CD4-positive, alpha-beta T cell treated with Interleukin-17A for 4 hours (primary cell): ENCODE results near the gene C1orf232.

Source experiments
- DNase-seq: peaks from one replicate; pipeline ENCODE4 v3.0.0-alpha.2; 2020; ENCODE audit warnings: mixed read lengths

C1orf232 gene

DNA sequence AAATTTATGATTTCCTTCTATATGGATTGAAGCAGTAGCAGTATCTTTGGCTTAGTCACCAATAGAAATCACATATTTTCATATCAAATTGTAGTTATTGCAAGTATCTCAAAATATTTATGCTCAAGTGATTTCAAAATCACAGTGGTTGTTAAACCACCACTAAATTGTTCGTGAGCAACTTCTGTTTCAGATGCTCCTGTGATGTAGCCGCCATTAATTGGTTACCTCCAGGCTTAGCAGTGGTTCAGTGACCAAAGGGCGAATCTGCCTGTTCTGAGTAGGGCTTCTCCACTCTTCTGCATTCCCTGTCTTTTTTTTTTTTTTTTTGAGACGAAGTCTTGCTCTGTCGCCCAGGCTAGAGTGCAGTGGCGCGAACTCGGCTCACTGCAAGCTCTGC is 6.6 kb upstream of the C1orf232 start:
- DNase-seq = no peak

- no peak for DNase-seq
These were observed 2.6 kb upstream of the C1orf232 start, which contains the start of gene ZNF593OS for GRCh38 chr1:26171084-26172072. Gene ZNF593OS, minus strand, starts transcription at chr1:26171832. Its CDS starts 171 bp downstream, at chr1:26171661.

GRCh38 chr1:26170472-26170821 is 1.7 kb upstream of the C1orf232 start:
- DNase-seq = no peak

GRCh38 chr1:26169669-26170471 is 1.1 kb upstream of the C1orf232 start, which contains the start of gene ZNF593:
Gene ZNF593, plus strand, starts transcription at chr1:26169908. Its CDS starts 76 bp downstream, at chr1:26169984.
- peak; percentile 88 for DNase-seq

DNA sequence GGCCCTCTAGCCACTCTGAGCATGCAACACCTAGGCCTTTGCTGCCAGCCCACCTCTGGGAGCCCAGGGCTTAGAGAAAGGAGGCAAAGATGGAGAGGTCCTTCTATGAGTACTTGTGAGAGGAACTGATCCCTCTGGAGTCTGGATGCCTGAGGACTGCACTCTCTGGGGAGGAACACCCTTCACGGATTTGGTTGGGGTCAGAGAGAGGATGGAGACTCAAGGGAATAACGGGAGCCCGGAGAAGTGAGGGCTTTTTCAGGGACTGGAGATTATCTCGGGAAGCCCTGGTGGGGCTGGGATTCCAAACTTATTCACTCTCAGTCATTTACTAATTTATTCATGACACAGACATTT is 413 bp upstream of the C1orf232 start:
- DNase-seq = no peak

DNA sequence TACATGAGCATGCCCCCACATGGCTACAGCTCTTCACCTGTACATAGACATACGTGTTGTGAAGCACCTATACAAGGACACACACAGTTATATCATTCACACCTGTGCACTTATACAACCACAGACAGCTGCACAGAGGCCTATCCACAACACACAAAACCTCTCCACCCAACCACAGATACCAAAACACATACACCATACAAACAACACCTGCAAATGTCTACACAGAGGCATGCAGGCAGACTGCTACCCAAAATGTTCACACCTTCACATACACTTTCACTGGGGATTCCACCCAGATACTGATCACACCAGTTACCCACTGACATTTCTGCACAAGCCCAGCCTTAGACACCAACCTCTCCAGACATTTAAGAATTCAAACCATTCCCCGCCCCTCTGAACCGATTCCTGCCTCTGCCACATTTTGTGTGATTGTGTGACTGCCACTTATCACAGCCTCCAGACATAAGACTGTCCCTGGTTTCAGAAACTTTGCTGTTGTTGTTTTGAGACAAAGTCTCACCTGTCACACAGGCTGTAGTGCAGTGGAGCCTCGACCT is 2.0 kb downstream of the C1orf232 start:
- no peak for DNase-seq

DNA sequence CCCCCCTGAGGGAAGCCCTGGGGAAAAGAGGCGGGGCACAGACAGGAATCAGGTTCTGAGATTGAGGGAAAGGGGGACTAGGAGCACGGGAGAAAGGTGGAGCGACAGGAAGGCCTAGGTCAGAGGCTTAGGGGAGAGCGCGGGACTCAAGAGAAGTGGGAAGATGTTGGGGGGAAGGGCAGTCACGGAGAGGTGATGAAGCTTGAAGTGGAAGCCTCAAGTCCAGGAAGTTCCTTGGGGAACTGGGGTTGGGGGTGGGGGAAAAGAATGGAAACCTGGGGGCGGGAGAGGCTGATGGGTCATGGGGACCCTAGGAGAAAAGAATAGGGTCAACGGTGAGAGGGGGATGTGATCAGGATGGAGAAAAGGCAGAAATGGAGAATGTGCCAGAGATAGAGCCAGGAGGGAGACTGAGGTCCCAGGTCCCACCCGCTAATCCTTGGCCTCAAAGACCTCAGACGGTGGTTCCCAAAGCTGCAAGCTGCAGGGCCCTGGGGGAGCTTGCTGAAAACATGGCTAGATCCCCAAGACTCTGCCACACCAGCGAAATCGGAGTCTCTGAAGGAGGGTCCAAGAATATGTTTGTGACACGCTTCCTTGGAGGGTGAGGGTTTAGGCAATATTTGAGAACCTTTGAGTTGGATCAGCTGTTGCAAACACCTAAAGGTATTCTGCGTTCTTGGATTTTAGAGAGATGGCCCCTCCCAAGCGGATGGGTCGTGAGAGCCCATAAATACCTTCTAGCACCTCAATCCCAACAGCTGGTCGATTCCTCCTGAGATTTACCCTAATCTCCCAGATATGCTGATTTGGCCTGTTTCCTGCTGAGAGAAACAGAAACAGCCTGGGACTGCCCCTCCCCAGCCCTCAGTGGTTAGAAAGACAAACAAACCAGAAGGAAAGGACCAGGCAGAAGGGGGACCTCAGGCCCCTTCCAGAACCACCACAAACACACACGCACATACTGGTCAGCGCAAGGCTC is 3.6 kb downstream of the C1orf232 start:
- DNase-seq = no peak

- DNase-seq = peak; percentile 68
These were observed 4.5 kb downstream of the C1orf232 start for GRCh38 chr1:26164036-26164860.

DNA sequence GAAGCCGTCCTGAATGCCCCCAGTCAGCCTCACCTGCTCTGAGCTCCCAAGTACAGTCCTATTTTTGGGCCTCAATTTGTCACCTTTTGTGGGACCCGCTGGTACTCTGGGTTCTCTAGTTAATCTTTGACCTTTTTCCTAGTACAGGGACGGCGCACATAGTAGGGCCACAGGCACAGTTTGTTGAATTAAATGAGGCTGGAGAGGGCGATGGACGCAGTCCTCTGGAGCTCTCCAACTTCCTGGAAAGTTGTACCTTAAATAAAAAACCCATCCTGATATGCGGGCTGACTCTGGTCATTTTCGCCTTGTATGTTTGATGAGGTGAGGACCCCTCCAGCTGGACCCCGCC is 5.1 kb downstream of the C1orf232 start:
- no peak for DNase-seq

DNA sequence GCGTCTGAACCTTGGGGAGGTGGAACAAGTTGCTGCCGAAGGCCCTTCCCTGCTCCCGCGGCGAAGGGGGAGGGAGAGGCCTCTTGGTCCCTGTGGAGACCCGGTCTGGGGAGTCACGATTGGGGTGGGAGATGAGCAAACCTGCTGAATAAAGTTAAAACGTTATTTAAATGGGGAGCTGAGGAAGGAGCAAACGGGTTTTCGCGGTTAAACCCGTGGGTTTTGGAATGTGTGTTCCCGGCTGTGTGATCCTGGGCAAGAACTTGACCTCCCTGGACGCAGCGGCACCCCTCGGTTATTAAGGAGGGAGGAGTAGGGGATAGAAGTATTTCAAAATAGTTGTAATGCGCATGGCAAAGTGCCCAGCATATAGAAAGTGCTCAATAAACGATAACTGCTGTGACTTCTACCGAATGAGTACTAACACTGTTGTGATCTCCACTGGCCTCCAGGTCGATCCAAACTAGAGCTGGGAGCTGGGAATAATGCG is 6.5 kb downstream of the C1orf232 start:
- DNase-seq = no peak

DNA sequence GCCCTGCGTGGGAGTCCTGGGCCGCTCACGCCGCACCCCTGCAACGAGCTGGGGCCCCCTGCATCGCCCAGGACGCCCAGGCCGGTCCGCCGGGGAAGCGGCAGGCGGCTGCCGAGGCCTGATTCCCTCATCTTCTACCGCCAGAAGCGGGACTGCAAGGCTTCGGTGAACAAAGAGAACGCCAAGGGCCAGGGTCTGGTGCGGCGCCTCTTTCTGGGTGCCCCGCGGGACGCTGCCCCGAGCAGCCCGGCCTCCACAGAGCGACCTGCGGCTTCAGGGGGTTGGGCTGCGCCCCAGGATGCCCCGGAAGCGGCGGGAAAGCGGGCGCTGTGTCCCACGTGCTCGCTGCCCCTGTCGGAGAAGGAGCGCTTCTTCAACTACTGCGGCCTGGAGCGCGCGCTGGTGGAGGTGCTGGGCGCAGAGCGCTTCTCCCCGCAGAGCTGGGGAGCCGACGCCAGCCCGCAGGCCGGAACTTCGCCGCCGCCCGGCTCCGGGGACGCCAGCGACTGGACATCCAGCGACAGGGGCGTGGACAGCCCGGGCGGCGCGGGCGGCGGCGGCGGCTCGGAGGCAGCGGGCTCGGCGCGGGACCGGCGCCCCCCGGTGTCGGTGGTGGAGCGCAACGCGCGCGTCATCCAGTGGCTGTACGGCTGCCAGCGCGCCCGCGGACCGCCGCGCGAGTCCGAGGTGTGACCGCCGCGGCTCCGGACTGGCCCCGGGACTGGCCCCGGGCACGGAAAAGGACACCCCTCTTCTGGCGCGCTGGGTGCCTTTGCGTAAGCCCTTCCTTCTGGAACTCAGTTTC is 7.1 kb downstream of the C1orf232 start:
- DNase-seq = peak; percentile 49

DNA sequence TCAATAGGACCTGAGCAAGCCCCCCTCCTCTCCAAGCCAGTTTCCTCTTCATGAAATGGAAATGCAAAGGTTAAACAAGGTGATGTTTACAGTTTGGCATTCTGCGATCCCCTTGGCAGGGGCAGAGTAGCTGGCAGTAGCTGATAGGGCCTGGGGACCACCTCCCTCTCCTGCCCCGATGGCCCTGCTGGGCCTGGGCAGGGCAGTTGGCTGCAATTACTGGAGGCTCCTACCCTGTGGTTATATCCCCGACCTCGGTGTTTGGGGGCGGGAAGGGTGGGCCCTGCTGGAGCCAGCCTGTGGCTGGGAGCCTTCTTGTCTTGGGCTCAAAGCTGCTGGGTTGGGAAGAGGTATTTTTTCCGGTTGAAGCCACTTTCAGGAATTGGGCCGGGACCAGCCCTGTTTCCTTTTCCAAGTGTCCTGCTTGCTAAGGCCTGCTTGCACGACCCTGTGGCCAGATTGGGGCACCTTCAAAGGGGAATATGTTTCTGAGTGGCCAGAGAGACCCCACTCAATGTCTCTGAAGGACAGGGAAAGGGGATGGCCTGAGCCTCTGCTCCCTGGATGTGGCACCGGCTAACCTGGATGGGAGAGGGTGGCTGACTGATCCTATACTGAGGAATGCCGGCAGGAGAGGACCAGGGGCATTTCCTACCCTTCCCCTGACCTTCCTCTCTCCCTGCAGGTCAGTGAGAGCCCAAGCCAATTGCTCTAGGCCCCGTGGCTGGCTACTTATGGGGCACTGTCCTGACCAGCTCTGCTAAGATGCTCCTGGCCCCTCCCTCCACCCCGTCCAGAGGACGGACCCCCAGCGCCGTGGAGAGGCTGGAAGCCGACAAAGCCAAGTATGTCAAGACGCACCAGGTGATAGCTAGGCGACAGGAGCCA is 8.0 kb downstream of the C1orf232 start:
- no peak for DNase-seq

DNA sequence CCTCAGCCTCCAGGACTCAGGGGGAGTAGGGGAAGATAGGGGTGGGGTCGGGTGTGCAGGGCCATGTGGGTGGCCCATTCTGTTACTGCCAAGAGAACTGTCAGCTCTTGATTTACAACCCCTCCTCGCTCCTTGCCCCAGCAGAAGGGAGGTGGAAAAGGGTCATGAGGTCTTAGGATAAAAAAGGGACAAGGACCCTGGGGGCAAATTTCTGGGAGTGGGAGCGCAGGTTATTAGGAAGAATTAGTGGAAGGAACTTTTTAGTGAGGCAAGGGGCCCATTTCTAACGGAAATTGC is 9.1 kb downstream of the C1orf232 start:
- DNase-seq = no peak

DNA sequence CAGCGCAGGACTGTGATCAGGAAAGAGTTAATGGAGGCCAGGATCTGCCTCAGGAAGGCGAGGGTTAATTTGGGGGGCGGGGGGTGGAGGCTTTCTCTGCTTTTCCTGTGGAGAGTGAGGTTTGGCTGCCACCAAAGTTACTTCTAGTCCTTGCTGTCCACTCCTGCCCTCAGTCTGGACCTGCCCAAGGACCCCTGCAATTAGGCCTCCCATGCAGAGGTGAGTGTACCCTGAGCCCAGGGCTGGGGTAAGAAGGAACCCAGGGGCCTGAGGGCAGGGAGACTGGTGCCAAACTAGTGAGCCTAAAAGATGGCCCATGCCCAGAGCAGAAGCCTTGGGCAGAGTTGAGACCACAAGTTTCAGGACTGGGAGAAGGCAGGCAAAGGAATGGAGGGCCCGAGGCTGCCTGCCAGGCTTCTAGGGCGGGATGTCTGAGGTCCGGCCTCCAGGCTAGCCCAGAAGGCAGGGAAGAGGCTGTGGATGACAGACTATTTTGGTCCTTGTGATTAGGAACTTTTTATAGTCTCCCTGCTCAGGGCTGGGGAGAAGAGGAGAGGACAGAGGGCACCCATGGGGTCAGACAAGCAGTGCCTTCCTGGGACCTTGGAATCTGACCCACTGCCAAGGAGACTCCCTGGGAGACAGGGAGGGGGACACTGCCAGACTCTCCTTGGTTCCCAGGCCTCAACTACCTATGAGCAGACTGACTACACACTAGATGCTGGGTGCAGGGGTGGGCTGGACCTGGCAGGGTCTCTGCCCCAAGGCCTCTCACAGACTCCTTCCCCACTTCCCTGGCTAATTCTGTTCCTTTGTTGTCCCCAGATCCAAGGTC is 9.6 kb downstream of the C1orf232 start, which contains the start of gene FAM110D:
Gene FAM110D (plus strand): TSS at position 172 of the 835 bp plus-strand sequence. CDS start 2,213 bp downstream, outside the sequence.
- no peak for DNase-seq

DNA sequence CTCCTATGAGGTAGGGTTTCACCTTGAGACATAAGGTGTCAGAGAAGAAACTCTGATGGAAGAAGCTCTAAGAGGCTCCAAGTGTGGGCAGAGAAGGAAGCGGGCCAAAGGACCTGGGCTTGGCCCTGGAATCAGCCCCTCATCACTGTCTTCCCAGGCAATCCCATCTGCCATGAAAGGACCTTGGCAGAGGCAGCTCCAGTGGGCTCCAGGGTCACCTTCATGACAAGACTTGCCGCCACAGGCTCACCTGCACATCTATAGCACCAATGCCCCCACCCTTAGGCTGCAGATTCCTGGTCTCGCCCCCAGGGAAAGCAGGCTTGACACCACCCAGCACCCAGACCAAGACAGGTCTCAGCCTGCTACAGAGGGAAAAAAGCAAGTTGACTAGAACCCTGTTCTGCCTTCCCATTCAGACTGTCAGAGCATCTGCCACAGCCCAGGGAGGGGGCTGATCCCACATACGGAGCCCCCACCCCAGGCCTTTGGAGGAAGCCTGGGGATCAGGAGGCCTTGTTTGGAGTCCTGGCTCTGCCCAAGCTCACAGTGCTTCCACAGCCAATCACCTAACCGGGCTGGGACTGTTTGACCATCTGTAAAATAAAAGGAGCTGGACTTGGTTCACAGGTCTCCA is 10.4 kb downstream of the C1orf232 start:
- DNase-seq = no peak

DNA sequence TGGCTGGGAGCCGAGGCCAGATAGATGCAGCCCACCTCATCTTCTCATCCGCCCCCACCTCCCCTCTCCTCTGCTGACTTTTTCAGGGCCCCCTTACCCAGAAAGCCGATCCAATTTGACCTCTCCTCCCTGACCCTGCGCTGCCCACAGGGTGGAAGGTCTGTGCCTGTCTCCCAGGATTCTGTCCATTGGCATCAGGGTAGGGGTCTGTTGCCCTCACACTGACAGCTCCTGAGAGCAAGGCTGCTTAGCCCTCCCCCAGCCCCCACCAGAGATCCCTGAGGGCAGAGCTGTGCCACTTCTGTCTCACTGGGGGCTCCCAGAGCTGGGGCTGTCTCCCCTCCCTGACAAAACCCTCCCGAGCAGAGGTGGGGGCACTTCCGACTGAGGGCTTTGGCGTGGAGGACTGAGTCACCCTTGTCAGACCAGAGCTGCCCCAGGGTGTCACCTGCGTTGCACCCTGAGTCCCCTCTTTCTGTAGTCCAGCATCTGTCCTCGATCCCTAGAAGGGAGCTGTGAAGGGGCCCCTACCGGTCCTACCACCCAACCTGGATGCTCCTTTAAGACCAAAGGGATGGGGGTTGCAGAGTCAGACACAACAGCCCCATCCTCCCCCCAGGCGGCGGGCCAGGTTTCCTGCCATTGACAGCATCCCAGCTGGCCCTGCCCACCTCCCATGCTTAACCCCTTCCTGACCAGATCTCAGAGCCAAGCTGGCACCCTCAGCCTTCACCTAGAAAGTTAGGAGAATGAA is 12.3 kb downstream of the C1orf232 start:
- DNase-seq = no peak
